DMS 273 (cell line): ENCODE measurements around the gene PEAK3.

ENCODE experiments used
- DNase-seq: peaks from one replicate; lab custom pipeline; 2025; ENCODE audit not compliant: unreplicated experiment; lab: John Stamatoyannopoulos, UW

Gene PEAK3

GRCh38 chr19:2315818-2316353, 33.9 kb upstream of the PEAK3 start:
- peak; percentile 69 for DNase-seq

- no peak for DNase-seq
Observed at GRCh38 chr19:2315121-2315817, 33.3 kb upstream of the PEAK3 start.

- DNase-seq, result peak; percentile 62
Observed at GRCh38 chr19:2312820-2313501, 31.0 kb upstream of the PEAK3 start.

GRCh38 chr19:2311093-2311492, 29.1 kb upstream of the PEAK3 start:
- DNase-seq, result no peak

GRCh38 chr19:2309734-2310362, 27.9 kb upstream of the PEAK3 start:
- DNase-seq, result peak; percentile 71

- DNase-seq, result peak; percentile 68
Observed at GRCh38 chr19:2308114-2308556, 26.2 kb upstream of the PEAK3 start, which contains the start of gene LINGO3. Gene LINGO3 (minus strand): TSS chr19:2308154. CDS start chr19:2291776, 16,378 bp downstream.

- DNase-seq, result no peak
Observed at GRCh38 chr19:2307518-2308012, 25.6 kb upstream of the PEAK3 start.

GRCh38 chr19:2306971-2307370, 25.0 kb upstream of the PEAK3 start:
- no peak for DNase-seq

- no peak for DNase-seq
Observed at GRCh38 chr19:2306281-2306806, 24.4 kb upstream of the PEAK3 start.

GRCh38 chr19:2305452-2306280, 23.7 kb upstream of the PEAK3 start:
- DNase-seq, result no peak

- no peak for DNase-seq
Observed at GRCh38 chr19:2303211-2303798, 21.3 kb upstream of the PEAK3 start.

- peak; percentile 60 for DNase-seq
Observed at GRCh38 chr19:2302319-2303210, 20.6 kb upstream of the PEAK3 start.

- DNase-seq, result no peak
Observed at GRCh38 chr19:2300533-2300932, 18.6 kb upstream of the PEAK3 start.

- no peak for DNase-seq
Observed at GRCh38 chr19:2296141-2296540, 14.2 kb upstream of the PEAK3 start.

GRCh38 chr19:2294687-2295335, 12.8 kb upstream of the PEAK3 start:
- DNase-seq, result peak; percentile 83

GRCh38 chr19:2291185-2291751, 9.3 kb upstream of the PEAK3 start:
- peak; percentile 77 for DNase-seq

- peak; percentile 69 for DNase-seq
Observed at GRCh38 chr19:2290441-2291184, 8.6 kb upstream of the PEAK3 start.
